Measurements from ENCODE around the gene HSF5.

HSF5 gene

GRCh38 chr17:58383892-58384462 is 104.2 kb downstream of the HSF5 start:
- DNase-seq, result no peak

GRCh38 chr17:58382872-58383242 is 105.4 kb downstream of the HSF5 start:
- DNase-seq, result no peak

DNA sequence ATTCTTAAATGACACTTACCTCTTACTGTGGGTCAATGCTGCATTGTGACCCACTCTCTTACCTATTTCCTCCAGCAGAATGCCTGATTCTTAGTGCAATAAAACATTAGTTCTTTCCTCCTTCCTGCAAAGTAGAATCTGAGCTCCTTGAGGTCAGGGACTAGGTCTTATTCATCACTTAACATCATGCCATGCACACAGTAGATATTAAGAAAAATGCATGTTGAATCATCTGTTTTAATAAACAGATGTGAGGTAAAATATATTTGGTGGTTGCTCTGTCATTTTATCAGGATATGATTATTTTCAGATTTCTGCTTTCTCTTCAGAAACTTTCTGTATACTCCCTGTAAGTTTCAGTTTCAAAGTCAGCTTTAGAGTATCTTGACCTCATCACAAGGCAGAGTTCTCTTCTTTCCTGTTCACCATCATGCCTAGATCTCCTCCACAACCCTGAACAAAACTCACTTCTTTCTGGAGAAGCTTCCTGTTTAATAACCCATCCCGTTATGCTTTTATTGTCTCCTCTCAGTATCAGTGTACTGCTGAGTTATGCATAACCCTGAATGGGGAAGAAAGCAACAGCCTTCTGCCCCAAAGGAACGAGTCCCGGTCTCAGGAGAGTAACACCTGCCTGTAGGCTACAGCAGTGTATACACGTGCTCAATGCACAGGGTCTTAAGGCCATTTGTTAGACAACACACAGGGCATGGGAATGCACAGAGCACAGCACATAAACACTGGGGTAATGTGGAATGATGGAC is 105.9 kb downstream of the HSF5 start:
- DNase-seq, result no peak

DNA sequence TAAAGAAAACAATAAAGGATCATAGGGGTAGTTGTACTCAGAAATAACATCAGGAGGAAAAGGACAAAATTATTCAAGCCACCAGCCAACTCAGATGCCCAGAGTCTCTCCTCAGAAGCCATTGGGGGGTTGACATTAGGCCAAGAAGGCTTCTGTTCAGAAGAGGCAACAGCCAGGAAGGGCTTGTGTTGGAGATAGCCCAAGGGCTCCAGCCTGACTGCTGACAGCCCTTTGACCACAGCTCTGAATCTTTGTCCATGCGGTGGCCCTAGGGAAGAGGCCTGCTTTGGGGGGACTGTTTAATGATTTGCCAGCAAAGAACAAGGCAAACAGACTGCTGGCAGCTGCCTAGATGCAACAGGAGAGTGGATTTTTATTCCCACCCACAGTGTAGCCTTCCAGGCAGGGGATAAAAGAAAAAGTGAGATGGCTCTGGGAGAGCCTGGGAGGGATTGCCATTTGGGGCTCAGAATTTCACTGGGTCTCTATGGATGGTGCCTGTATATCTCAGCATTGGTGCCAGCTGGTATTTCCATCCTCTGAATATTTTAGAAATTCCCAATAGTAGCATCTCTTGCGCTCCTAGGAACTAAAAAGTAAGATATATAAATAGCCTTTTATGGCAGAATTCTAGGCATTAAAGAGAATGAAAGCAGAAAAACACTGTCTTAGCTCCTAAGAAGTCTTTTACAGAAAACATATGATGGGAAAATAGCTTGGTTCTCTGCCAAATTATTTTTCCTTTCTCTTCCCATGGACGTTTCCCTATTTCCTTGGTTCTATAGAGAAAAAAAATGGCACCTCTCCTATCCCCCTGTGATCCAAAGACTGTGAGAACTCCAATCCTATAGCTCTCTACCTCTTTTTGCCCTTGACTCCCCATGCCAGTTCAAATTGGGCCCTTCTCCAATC is 106.8 kb downstream of the HSF5 start:
- no peak for DNase-seq

GRCh38 chr17:58380207-58381123 is 107.7 kb downstream of the HSF5 start:
- DNase-seq, result no peak

DNA sequence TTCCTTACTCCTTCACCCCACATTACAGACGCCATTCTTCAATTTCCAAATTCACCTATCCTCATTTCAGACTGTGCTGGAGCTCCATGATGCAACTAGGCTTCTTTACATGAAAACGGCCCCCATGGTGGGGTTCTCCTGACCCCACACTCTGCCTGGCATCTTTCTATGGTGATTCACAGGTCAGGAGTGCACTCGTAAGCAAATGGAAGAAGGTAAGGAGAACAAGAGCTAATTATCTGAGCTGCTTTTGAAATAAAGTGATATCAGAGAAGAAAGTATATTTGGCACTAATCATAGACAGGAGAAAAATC is 108.7 kb downstream of the HSF5 start:
- no peak for DNase-seq

DNA sequence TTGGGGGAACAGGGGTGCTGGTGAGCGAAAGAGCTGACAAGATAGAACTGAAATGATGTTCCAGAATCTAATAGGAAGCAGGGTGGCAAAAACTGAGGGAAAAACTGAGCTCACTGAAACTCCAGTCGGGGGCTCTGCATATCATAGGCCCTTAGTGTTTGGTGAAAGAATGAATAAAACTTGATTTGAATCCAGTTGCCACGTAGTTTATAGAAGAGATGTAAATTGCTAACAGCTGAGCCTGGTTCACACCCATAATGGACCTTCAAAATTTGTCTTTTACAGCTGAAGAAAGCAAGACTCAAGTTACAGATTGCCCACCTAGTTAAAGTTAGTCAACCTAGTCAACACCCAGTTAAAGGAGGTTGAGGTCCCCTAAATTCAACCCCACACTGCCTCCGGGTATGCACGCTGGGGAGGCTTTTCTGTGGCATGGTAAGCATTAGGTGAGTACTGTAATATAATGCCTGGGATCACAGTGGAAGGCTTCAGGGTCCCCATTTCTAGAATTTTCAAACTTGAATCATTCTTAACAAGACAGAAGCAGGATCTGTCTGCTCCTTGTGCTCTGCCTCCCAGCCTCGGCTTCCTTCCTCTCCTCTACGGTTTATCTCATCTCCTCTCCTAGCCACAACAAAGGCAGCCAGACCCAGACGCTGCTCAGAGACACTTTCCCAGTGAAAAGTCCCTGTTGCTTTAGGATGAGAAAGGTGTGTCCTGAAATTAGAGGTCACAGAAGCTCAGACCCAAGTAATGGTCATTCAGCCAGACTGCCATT is 109.3 kb downstream of the HSF5 start:
- DNase-seq, result no peak

DNA sequence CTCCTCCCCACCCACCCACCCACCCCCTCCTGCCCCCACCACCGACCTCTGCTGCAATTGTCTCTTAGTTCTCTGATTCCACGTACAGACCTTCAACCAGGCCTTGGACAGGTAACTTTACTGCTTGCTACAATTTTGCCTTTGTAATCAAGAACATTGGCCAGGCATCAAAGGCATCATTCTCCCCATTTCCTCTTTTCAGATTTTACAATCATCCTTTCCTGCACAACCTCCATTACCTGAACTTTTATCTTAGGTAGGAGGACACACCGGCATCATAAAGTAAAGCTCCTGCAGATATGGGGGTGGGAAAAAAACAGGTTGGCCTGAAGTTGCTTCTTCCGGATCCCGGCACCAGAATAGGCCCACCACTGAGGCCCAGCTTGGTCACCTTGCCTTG is 110.5 kb downstream of the HSF5 start:
- no peak for DNase-seq

GRCh38 chr17:58377093-58377601 is 111.1 kb downstream of the HSF5 start:
- no peak for DNase-seq

DNA sequence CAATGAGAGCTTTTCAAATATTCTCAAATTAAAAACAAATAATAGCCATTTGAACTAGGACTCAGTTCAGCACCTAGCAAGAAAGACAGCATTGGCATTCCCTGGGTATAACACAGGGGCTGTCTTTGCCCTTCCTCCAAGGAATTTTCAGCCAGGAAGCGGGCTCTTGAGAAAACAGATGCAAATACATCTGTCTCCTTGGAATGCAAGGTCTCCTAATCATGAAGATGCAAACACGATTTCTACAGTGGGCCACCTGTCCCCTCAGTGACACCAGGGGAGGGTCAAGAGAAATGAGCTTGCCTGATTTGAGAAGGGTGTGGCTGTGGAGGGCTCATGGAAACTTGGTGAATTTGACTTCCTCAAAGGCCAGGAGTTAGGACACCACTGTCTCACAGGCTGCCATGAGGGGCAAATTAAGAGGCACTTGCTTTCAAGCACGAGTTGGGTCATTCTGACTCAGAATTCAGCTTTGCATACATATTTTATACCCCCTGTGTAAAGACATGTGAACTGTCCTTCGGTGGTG is 111.7 kb downstream of the HSF5 start:
- no peak for DNase-seq

GRCh38 chr17:58375811-58376210 is 112.4 kb downstream of the HSF5 start:
- no peak for DNase-seq

DNA sequence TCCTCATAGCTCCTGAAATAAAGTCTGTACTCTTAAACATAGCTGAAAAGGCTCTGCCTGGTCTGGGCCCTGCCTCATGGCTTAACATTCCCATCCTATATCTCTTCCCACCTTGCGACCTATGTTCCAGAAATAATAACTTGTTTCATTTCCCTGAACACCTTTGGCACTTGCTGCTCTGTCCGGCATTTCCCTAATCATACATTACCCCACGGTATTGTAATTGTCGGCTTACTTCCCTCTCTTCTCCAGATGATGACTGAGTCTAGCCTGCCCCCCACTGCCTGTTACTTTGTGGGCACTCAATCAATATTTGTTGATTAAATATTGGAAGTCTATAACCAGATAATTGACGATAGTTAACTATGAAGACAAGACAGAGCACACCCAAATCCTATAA is 113.0 kb downstream of the HSF5 start:
- no peak for DNase-seq

DNA sequence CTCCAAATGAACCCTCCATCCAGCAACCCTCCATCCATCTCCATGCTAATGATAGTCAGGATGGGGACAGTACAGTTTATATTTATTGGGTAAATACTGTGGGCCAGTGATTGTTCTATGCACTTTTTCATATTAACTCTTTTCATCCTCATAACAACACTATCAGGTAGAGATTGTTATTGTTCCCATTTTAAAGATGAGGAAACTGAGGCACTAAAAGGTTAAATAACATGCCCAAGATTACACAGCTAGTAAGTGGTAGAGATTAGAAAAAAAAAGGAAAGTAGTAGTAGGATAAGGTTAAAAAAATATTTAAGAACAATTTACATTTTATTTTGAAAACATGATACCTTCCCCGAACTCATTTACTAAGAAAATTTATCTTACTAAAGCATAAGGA is 114.3 kb downstream of the HSF5 start:
- DNase-seq, result no peak

- no peak for DNase-seq
Observed at GRCh38 chr17:58373003-58373402, 115.2 kb downstream of the HSF5 start.

GRCh38 chr17:58371300-58371950 is 116.8 kb downstream of the HSF5 start:
- DNase-seq, result no peak

DNA sequence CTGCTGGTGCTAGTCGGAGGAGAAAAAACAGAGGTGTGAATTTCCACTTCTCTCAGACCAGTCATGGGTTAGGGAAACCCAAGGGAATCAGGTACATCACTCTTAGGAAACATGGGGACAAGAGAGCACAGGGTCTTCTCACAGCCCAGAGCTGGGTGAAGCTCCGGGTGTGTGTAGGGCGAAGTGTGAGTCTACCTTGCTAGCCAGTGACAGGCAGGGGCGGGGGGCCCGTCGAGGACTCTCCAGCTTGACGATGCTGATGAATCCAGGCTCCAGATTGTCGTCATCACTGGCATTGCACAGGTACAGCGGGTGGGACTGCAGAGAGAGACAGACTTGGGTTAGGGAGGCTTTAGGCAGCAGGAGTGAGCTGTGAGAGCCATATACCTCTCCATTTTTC is 117.5 kb downstream of the HSF5 start:
- DNase-seq, result no peak

GRCh38 chr17:58370309-58370708 is 117.9 kb downstream of the HSF5 start:
- no peak for DNase-seq
